ENCODE data around the gene PRKAR2B.

DNA sequence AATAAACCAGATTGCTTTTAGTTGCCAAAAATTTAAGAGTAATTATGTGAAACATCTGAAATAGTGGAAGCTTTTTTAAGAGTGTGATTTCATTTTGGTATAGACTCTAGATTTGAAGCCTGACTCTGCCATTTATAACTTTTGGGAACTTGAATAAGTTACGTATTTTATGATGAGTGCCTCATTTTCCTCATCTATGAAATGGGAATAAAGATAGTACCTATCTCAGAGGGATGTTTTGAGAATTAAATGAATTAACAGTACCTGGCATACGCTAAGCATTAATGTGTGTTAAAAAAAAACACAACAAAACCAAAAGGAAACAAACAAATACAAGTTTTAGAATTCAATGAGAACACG lies 12.9 kb downstream of the PRKAR2B start:
- TF ChIP-seq, protein P1, sequence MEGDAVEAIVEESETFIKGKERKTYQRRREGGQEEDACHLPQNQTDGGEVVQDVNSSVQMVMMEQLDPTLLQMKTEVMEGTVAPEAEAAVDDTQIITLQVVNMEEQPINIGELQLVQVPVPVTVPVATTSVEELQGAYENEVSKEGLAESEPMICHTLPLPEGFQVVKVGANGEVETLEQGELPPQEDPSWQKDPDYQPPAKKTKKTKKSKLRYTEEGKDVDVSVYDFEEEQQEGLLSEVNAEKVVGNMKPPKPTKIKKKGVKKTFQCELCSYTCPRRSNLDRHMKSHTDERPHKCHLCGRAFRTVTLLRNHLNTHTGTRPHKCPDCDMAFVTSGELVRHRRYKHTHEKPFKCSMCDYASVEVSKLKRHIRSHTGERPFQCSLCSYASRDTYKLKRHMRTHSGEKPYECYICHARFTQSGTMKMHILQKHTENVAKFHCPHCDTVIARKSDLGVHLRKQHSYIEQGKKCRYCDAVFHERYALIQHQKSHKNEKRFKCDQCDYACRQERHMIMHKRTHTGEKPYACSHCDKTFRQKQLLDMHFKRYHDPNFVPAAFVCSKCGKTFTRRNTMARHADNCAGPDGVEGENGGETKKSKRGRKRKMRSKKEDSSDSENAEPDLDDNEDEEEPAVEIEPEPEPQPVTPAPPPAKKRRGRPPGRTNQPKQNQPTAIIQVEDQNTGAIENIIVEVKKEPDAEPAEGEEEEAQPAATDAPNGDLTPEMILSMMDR (IDR thresholded peaks at IDR 0.05) = no peak
- TF ChIP-seq ZFX (IDR thresholded peaks at IDR 0.05; ENCODE audit: borderline replicate concordance) = no peak
